WI38 (cell line): ENCODE measurements around the gene PLPP4.

Experiments
- H3K4me3 ChIP-seq: 2 replicates; pipeline ENCODE4 v1.5.1; 2011; ENCODE audit warnings: low read depth, mild to moderate bottlenecking, control low read depth, low read length
- TF ChIP-seq, protein P1 (sequence below): IDR thresholded peaks from 2 replicates; pipeline ENCODE4 v1.5.1; 2012; ENCODE audit warnings: low read depth, mild to moderate bottlenecking, control low read depth, low read length

Gene PLPP4

GRCh38 chr10:120515741-120516140 lies 58.7 kb downstream of the PLPP4 start:
- TF ChIP-seq, protein P1, sequence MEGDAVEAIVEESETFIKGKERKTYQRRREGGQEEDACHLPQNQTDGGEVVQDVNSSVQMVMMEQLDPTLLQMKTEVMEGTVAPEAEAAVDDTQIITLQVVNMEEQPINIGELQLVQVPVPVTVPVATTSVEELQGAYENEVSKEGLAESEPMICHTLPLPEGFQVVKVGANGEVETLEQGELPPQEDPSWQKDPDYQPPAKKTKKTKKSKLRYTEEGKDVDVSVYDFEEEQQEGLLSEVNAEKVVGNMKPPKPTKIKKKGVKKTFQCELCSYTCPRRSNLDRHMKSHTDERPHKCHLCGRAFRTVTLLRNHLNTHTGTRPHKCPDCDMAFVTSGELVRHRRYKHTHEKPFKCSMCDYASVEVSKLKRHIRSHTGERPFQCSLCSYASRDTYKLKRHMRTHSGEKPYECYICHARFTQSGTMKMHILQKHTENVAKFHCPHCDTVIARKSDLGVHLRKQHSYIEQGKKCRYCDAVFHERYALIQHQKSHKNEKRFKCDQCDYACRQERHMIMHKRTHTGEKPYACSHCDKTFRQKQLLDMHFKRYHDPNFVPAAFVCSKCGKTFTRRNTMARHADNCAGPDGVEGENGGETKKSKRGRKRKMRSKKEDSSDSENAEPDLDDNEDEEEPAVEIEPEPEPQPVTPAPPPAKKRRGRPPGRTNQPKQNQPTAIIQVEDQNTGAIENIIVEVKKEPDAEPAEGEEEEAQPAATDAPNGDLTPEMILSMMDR, result no peak
- H3K4me3 ChIP-seq, result no peak overlapping the region

GRCh38 chr10:120516426-120516825 lies 59.4 kb downstream of the PLPP4 start:
- TF ChIP-seq, protein P1, result no peak

GRCh38 chr10:120517196-120517595 lies 60.2 kb downstream of the PLPP4 start:
- no peak overlapping the region for H3K4me3 ChIP-seq
- TF ChIP-seq, protein P1, result no peak

More at GRCh38 chr10:120516426-120516825, 59.4 kb downstream of the PLPP4 start:
- H3K4me3 ChIP-seq, result no peak overlapping the region

DNA sequence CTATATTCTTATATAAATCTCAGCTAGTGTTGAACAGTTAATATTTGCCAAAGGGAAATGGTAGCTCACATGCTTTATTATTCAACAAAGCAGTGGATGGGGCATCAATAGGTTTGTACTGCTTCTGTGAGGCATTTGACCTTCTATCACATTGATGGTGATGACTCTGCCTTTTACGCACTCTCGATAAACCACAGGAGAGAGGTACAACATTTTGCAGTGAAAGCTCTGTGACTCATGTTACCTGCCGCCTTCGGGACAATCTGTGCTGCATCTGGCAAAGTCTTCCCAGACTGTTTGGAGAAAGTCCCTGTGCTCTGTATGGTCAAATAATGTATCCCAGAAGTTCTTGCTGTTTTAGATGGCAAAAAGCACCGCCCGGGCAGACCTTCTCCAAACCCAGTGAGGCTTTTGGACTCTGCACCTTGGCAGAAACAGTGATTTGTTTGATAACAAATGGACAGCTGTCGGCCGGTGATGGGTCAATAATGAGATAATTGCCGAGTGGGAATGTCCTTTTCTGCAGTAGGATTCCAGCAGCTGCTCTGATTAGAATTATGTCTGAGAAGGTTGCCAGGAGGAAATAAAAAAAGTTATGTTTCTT lies 61.0 kb downstream of the PLPP4 start:
- no peak overlapping the region for H3K4me3 ChIP-seq
- TF ChIP-seq, protein P1, result no peak

GRCh38 chr10:120521880-120522279 lies 64.9 kb downstream of the PLPP4 start:
- TF ChIP-seq, protein P1, result no peak

DNA sequence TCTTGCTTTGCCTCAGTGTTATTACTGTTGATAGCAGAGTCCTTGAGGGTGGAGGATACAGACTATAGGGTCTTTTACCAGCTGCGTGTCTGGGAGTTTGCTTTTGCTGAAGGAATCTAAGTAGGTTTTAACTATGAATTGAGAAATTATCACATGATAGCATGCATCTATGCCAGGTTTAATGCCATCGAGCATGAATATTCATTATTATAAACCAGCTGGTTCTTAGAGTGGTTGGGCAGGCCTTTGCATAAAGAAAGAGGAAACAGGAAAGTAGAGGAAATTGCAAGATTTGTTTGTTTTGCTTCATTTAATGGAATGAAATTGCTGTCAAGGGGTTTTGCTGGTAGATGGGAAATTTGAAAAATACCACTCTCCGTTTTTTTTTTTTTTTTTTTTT lies 70.7 kb downstream of the PLPP4 start:
- TF ChIP-seq, protein P1, result no peak
- H3K4me3 ChIP-seq, result no peak overlapping the region

More at GRCh38 chr10:120521880-120522279, 64.9 kb downstream of the PLPP4 start:
- H3K4me3 ChIP-seq, result no peak overlapping the region

GRCh38 chr10:120530699-120531098 lies 73.7 kb downstream of the PLPP4 start:
- H3K4me3 ChIP-seq, result no peak overlapping the region
- TF ChIP-seq, protein P1, result no peak
